Kidney (tissue), 14 donors: ENCODE measurements around the gene THSD4. TPM values are rescaled to one million over a fixed set of nuclear protein-coding genes. Genes with fewer than 3 reads are reported as not detected.
A peak's percentile ranks its signal among the peaks of the same experiment; 100 is the strongest.

Experiments
- DNase-seq, 5 donors: peaks; one replicate each; pipeline ENCODE4 v3.0.0-alpha.2; 2013 to 2020
- FAIRE-seq: peaks from 2 replicates; lab custom pipeline; 2012; peaks lifted over from hg19 to GRCh38; lab: Jason Lieb, UNC
- H3K27ac ChIP-seq, 2 donors: one replicate each; pipeline ENCODE4 v1.7.0; 2013; ENCODE audit warnings: low read depth in 2 of 2, low read length in 2 of 2, inconsistent platforms in 1 of 2
- H3K27me3 ChIP-seq: one replicate; pipeline ENCODE4 v1.7.1; 2013; ENCODE audit warnings: low read length, inconsistent platforms; ENCODE audit not compliant: control insufficient read depth, insufficient read depth
- H3K36me3 ChIP-seq, 3 donors: one replicate each; pipeline versions ENCODE4 v1.7.0 to v1.7.1; 2013; ENCODE audit warnings: low read length in 3 of 3, control low read depth in 1 of 3, inconsistent platforms in 1 of 3; ENCODE audit not compliant: insufficient read depth in 3 of 3, control insufficient read depth in 2 of 3
- H3K4me1 ChIP-seq, 3 donors: one replicate each; pipeline versions ENCODE4 v1.7.0 to v1.7.1; 2013; ENCODE audit warnings: low read length in 3 of 3, inconsistent platforms in 1 of 3, low read depth in 1 of 3; ENCODE audit not compliant: control insufficient read depth in 2 of 3, insufficient read depth in 2 of 3
- H3K4me3 ChIP-seq, 3 donors: one replicate each; pipeline versions ENCODE4 v1.7.0 to v1.8.1; 2013; ENCODE audit warnings: low read length in 3 of 3, control low read depth in 1 of 3, inconsistent platforms in 1 of 3
- H3K9ac ChIP-seq, 3 donors: one replicate each; pipeline versions ENCODE4 v1.7.0 to v1.7.1; 2013; ENCODE audit warnings: low read length in 3 of 3, control low read depth in 1 of 3, inconsistent platforms in 1 of 3
- H3K9me3 ChIP-seq, 3 donors: one replicate each; pipeline versions ENCODE4 v1.7.0 to v1.7.1; 2013; ENCODE audit warnings: low read length in 3 of 3, control low read depth in 1 of 3, inconsistent platforms in 1 of 3; ENCODE audit not compliant: control insufficient read depth in 2 of 3, insufficient read depth in 1 of 3
- CTCF ChIP-seq: IDR thresholded peaks from 3 replicates; pipeline ENCODE4 v1.5.1; 2012; ENCODE audit warnings: mild to moderate bottlenecking, moderate library complexity, borderline replicate concordance; ENCODE audit not compliant: insufficient read depth; ENCODE audit errors: extremely low read depth
- intact Hi-C: fragments of 100-400 bp; cut with DNase I; formaldehyde crosslinking; loops from one replicate; pipeline ENCODE4 v1.11.1; 2022
- polyA plus RNA-seq: library from polyadenylated mRNA; stranded (reverse); fragments of 350-450 nt; fragmentation: Illumina TruSeq; extraction: RNeasy Lipid Tissue Mini Kit (QIAGEN cat#74804); gene quantifications from one replicate; pipeline ENCODE4 v1.2.3, GENCODE V29; 2014; ENCODE audit warnings: low read depth, low replicate concordance; ENCODE audit not compliant: insufficient read depth
- total RNA-seq: library from RNA; stranded (reverse); fragmentation: NEBNext Ultra II Directional; extraction: Animal tissue kit (Norgen Biotek cat#: 25700); gene quantifications from one replicate; pipeline ENCODE4 v1.2.1, GENCODE V29; 2021
- donor health status: control.
- donor health status: control.
- donor health status: control.
- donor health status: control.
- donor health status: control.
- donor health status: DM: yes; HTN: yes; CAD: no.
- donor health status: Normal renal cell carcinoma (clear cell type).

THSD4 gene
- total and polyA plus RNA-seq, 2 donors from 2014 or later: 9.4 to 36.3 TPM

GRCh38 chr15:71729319-71729718, 614.0 kb downstream of the THSD4 start:
- no peaks in the 10 kb centered on the region for H3K9me3 ChIP-seq
- H3K4me1 ChIP-seq: peaks cover 0 to 6% (median 0%) of the 10 kb centered on the region in 3 donors
- FAIRE-seq: no peak
- no peaks in the 10 kb centered on the region for H3K27me3 ChIP-seq
- H3K36me3 ChIP-seq: no peaks in the 10 kb centered on the region
- no peak overlapping the region for H3K4me3 ChIP-seq
- H3K27ac ChIP-seq: no peak overlapping the region
- intact Hi-C loops: no loop called here
- no peak overlapping the region for H3K9ac ChIP-seq
- TF ChIP-seq CTCF: no peak
- no peak for DNase-seq

GRCh38 chr15:71730277-71731144, 615.2 kb downstream of the THSD4 start:
- FAIRE-seq: no peak
- DNase-seq: peak in 3 of 5 donors; percentile 48 to 80 (median 62)
- Histone ChIP-seq H3K9me3 (no peaks in the 10 kb centered on the region), H3K27ac (no peak overlapping the region), H3K9ac (no peak overlapping the region), H3K36me3 (no peaks in the 10 kb centered on the region), H3K4me3 (no peak overlapping the region), H3K27me3 (no peaks in the 10 kb centered on the region), H3K4me1 (peaks cover 0 to 6% (median 0%) of the 10 kb centered on the region in 3 donors)
- intact Hi-C loops: no loop called here
- peak; percentile 77 for TF ChIP-seq CTCF

- Histone ChIP-seq H3K9me3 (no peaks in the 10 kb centered on the region), H3K4me1 (peaks cover 0 to 6% (median 0%) of the 10 kb centered on the region in 3 donors), H3K36me3 (no peaks in the 10 kb centered on the region), H3K9ac (no peak overlapping the region), H3K27ac (no peak overlapping the region), H3K27me3 (no peaks in the 10 kb centered on the region), H3K4me3 (no peak overlapping the region)
- DNase-seq (no peak), FAIRE-seq (no peak)
- no peak for TF ChIP-seq CTCF
- intact Hi-C loops: no loop called here
Measured at GRCh38 chr15:71732636-71733035, 617.4 kb downstream of the THSD4 start.
